ENCODE results near the gene XYLT1.
"Not testable (repeated sequence)": the region's sequence is repeated elsewhere in the genome, so short reads cannot be mapped to it uniquely, and the experiment has no call there.

Gene XYLT1

GRCh38 chr16:17313085-17313611 is 157.6 kb downstream of the XYLT1 start:
- Mint-ChIP-seq H3K27me3 (no peaks in the 10 kb centered on the region), H3K27ac (no peak overlapping the region), H3K36me3 (peaks cover 60 to 62% of the 10 kb centered on the region in 2 donors), H3K4me3 (no peak overlapping the region), H3K9me3 (peaks cover 11 to 19% of the 10 kb centered on the region in 2 donors), H3K4me1 (peaks cover 48 to 86% of the 10 kb centered on the region in 2 donors)
- DNase-seq (no peak), ATAC-seq (replicated peaks) (no peak)

GRCh38 chr16:17312094-17312710 is 158.6 kb downstream of the XYLT1 start:
- H3K9me3 Mint-ChIP-seq = peaks cover 8 to 16% of the 10 kb centered on the region in 2 donors
- peaks cover 53 to 57% of the 10 kb centered on the region in 2 donors for H3K36me3 Mint-ChIP-seq
- H3K27ac Mint-ChIP-seq = peak overlapping the region; percentile 94
- DNase-seq (peak; percentile 41), ATAC-seq (replicated peaks) (peak; percentile 16 to 86)
- no peaks in the 10 kb centered on the region for H3K27me3 Mint-ChIP-seq
- H3K4me3 Mint-ChIP-seq = peak overlapping the region in 1 of 2 donors; percentile 40
- peaks cover 49 to 86% of the 10 kb centered on the region in 2 donors for H3K4me1 Mint-ChIP-seq

- ATAC-seq (replicated peaks) (peak; percentile 10 to 60), DNase-seq (no peak)
- peaks cover 8 to 16% of the 10 kb centered on the region in 2 donors for H3K9me3 Mint-ChIP-seq
- no peaks in the 10 kb centered on the region for H3K27me3 Mint-ChIP-seq
- peak overlapping the region in 1 of 2 donors; percentile 40 for H3K4me3 Mint-ChIP-seq
- H3K4me1 Mint-ChIP-seq = peaks cover 45 to 85% of the 10 kb centered on the region in 2 donors
- peak overlapping the region; percentile 94 for H3K27ac Mint-ChIP-seq
- H3K36me3 Mint-ChIP-seq = peaks cover 51 to 56% of the 10 kb centered on the region in 2 donors
These were observed 159.2 kb downstream of the XYLT1 start for GRCh38 chr16:17311333-17312093.

- Mint-ChIP-seq H3K27ac (peak overlapping the region; percentile 20), H3K36me3 (peaks cover 51 to 54% of the 10 kb centered on the region in 2 donors), H3K27me3 (no peaks in the 10 kb centered on the region), H3K4me3 (peak overlapping the region in 1 of 2 donors; percentile 47), H3K9me3 (peaks cover 4 to 13% of the 10 kb centered on the region in 2 donors), H3K4me1 (peaks cover 45 to 83% of the 10 kb centered on the region in 2 donors)
- no peak for ATAC-seq (replicated peaks)
- no peak for DNase-seq
These were observed 161.2 kb downstream of the XYLT1 start for GRCh38 chr16:17309510-17309909.

- no peak overlapping the region for H3K4me3 Mint-ChIP-seq
- DNase-seq = no peak
- peaks cover 4 to 13% of the 10 kb centered on the region in 2 donors for H3K9me3 Mint-ChIP-seq
- no peaks in the 10 kb centered on the region for H3K27me3 Mint-ChIP-seq
- no peak for ATAC-seq (replicated peaks)
- H3K27ac Mint-ChIP-seq = peak overlapping the region; percentile 9
- peaks cover 52 to 54% of the 10 kb centered on the region in 2 donors for H3K36me3 Mint-ChIP-seq
- H3K4me1 Mint-ChIP-seq = peaks cover 47 to 83% of the 10 kb centered on the region in 2 donors
These were observed 162.6 kb downstream of the XYLT1 start for GRCh38 chr16:17308186-17308585.

- Mint-ChIP-seq H3K4me1 (peaks cover 50 to 86% of the 10 kb centered on the region in 2 donors), H3K27ac (no peak overlapping the region), H3K9me3 (peaks cover 4 to 15% of the 10 kb centered on the region in 2 donors), H3K36me3 (peaks cover 48 to 58% of the 10 kb centered on the region in 2 donors), H3K27me3 (no peaks in the 10 kb centered on the region), H3K4me3 (no peak overlapping the region)
- ATAC-seq (replicated peaks) (no peak), DNase-seq (no peak)
These were observed 163.3 kb downstream of the XYLT1 start for GRCh38 chr16:17307504-17307903.

GRCh38 chr16:17306745-17307144 is 164.0 kb downstream of the XYLT1 start:
- no peak overlapping the region for H3K27ac Mint-ChIP-seq

GRCh38 chr16:17306211-17306610 is 164.5 kb downstream of the XYLT1 start:
- peak overlapping the region; percentile 93 for H3K27ac Mint-ChIP-seq
- not testable (repeated sequence) for H3K27me3 Mint-ChIP-seq; DNase-seq; ATAC-seq (replicated peaks)
- peaks cover 4 to 11% of the 10 kb centered on the region in 2 donors for H3K9me3 Mint-ChIP-seq
- peak overlapping the region; percentile 36 to 67 for H3K4me3 Mint-ChIP-seq
- peaks cover 40 to 50% of the 10 kb centered on the region in 2 donors for H3K36me3 Mint-ChIP-seq
- H3K4me1 Mint-ChIP-seq = peaks cover 50 to 84% of the 10 kb centered on the region in 2 donors

More at GRCh38 chr16:17306745-17307144, 164.0 kb downstream of the XYLT1 start:
- Mint-ChIP-seq H3K4me1 (peaks cover 50 to 84% of the 10 kb centered on the region in 2 donors), H3K4me3 (no peak overlapping the region), H3K36me3 (peaks cover 42 to 55% of the 10 kb centered on the region in 2 donors), H3K27me3 (no peaks in the 10 kb centered on the region), H3K9me3 (peaks cover 4 to 11% of the 10 kb centered on the region in 2 donors)
- ATAC-seq (replicated peaks) (no peak), DNase-seq (no peak)

- H3K4me3 Mint-ChIP-seq = peak overlapping the region; percentile 36 to 67
- H3K4me1 Mint-ChIP-seq = peaks cover 50 to 89% of the 10 kb centered on the region in 2 donors
- H3K27me3 Mint-ChIP-seq = no peaks in the 10 kb centered on the region
- ATAC-seq (replicated peaks) = peak; percentile 58
- peaks cover 4 to 9% of the 10 kb centered on the region in 2 donors for H3K9me3 Mint-ChIP-seq
- H3K27ac Mint-ChIP-seq = peak overlapping the region; percentile 93
- H3K36me3 Mint-ChIP-seq = peaks cover 35 to 45% of the 10 kb centered on the region in 2 donors
- peak; percentile 79 for DNase-seq
These were observed 165.1 kb downstream of the XYLT1 start for GRCh38 chr16:17305694-17306093.

- Mint-ChIP-seq H3K27ac (peak overlapping the region; percentile 93), H3K27me3 (no peaks in the 10 kb centered on the region), H3K9me3 (peaks cover 0 to 2% of the 10 kb centered on the region in 2 donors), H3K4me1 (peaks cover 51 to 88% of the 10 kb centered on the region in 2 donors), H3K4me3 (no peak overlapping the region), H3K36me3 (peaks cover 24 to 36% of the 10 kb centered on the region in 2 donors)
- DNase-seq (no peak), ATAC-seq (replicated peaks) (no peak)
These were observed 166.2 kb downstream of the XYLT1 start for GRCh38 chr16:17304491-17305119.

GRCh38 chr16:17304106-17304490 is 166.7 kb downstream of the XYLT1 start:
- ATAC-seq (replicated peaks) (no peak), DNase-seq (no peak)
- Mint-ChIP-seq H3K36me3 (peaks cover 21 to 31% of the 10 kb centered on the region in 2 donors), H3K4me1 (peaks cover 52 to 88% of the 10 kb centered on the region in 2 donors), H3K9me3 (peaks cover 0 to 2% of the 10 kb centered on the region in 2 donors), H3K27me3 (no peaks in the 10 kb centered on the region), H3K4me3 (peak overlapping the region in 1 of 2 donors; percentile 52), H3K27ac (peak overlapping the region; percentile 43)

GRCh38 chr16:17303101-17303500 is 167.7 kb downstream of the XYLT1 start:
- Mint-ChIP-seq H3K4me3 (peak overlapping the region; percentile 51 to 76), H3K9me3 (peaks cover 0 to 2% of the 10 kb centered on the region in 2 donors), H3K36me3 (peaks cover 14 to 31% of the 10 kb centered on the region in 2 donors), H3K4me1 (peaks cover 53 to 85% of the 10 kb centered on the region in 2 donors), H3K27me3 (no peaks in the 10 kb centered on the region), H3K27ac (peak overlapping the region; percentile 92)
- DNase-seq = no peak
- ATAC-seq (replicated peaks) = no peak

- Mint-ChIP-seq H3K27ac (peak overlapping the region; percentile 92), H3K4me3 (peak overlapping the region; percentile 51 to 76), H3K9me3 (peaks cover 0 to 2% of the 10 kb centered on the region in 2 donors), H3K36me3 (peaks cover 14 to 32% of the 10 kb centered on the region in 2 donors), H3K4me1 (peaks cover 49 to 81% of the 10 kb centered on the region in 2 donors), H3K27me3 (no peaks in the 10 kb centered on the region)
- ATAC-seq (replicated peaks) (no peak), DNase-seq (no peak)
These were observed 168.1 kb downstream of the XYLT1 start for GRCh38 chr16:17302620-17303019.

- peak overlapping the region in 1 of 2 donors; percentile 51 for H3K4me3 Mint-ChIP-seq
- ATAC-seq (replicated peaks) (peak; percentile 25 to 32), DNase-seq (no peak)
- H3K9me3 Mint-ChIP-seq = peaks cover 0 to 2% of the 10 kb centered on the region in 2 donors
- H3K4me1 Mint-ChIP-seq = peaks cover 48 to 81% of the 10 kb centered on the region in 2 donors
- H3K27ac Mint-ChIP-seq = peak overlapping the region; percentile 92
- H3K27me3 Mint-ChIP-seq = no peaks in the 10 kb centered on the region
- peaks cover 14 to 30% of the 10 kb centered on the region in 2 donors for H3K36me3 Mint-ChIP-seq
These were observed 168.5 kb downstream of the XYLT1 start for GRCh38 chr16:17302214-17302613.
